HepG2 (cell line): ENCODE measurements around the gene SAMMSON. TPM values are rescaled to one million over a fixed set of nuclear protein-coding genes. Genes with fewer than 3 reads are reported as not detected.

ENCODE experiments used
- ATAC-seq: fragments of 200-7000 bp; cut with Tn5 transposase; 3 replicates; pipeline ENCODE4 v1.9.1; 2020; ENCODE audit warnings: mild to moderate bottlenecking, moderate library complexity
- BruUV-seq: library from RNA; stranded (reverse); fragments of 400-500 nt; replicated peaks from 2 replicates; lab custom pipeline; 2021; lab: Mats Ljungman, UMichigan
- CTCF ChIA-PET: fragments of 300-600 bp; formaldehyde crosslinking; extraction: SDS; loops from one replicate; lab custom pipeline; 2021; ENCODE audit warnings: low total read pairs, inconsistent platforms, low intra/inter-chr PET ratio; lab: Yijun Ruan, JAX
- POLR2A ChIA-PET: fragments of 350-600 bp; sonication (Branson Sonifier 250); formaldehyde crosslinking; loops from one replicate; lab custom pipeline; 2020; ENCODE audit warnings: antibody characterized with exemption, inconsistent platforms; lab: Yijun Ruan, JAX
- DNase-seq: peaks from one replicate; pipeline ENCODE4 v3.0.0-alpha.2; 2015; ENCODE audit warnings: low spot score
- FAIRE-seq: peaks from 3 replicates; lab custom pipeline; 2011; peaks lifted over from hg19 to GRCh38; lab: Jason Lieb, UNC
- H2AFZ ChIP-seq: one replicate; pipeline ENCODE4 v1.6.1; 2011; ENCODE audit warnings: low read length, inconsistent platforms
- H3K27ac ChIP-seq: fragments of 300-600 bp; 3 replicates; pipeline ENCODE4 v1.8.0; 2011; ENCODE audit warnings: mixed run types, mild to moderate bottlenecking, mixed read lengths, low read length, inconsistent platforms; ENCODE audit not compliant: insufficient read depth; ENCODE audit errors: extremely low read length
- H3K27me3 ChIP-seq, 2 experiments: fragments of 200-600 bp in 1 of 2; 2 replicates in 1 of 2; 3 replicates in 1 of 2; pipeline versions ENCODE4 v1.6.0 to v1.8.0; 2011; ENCODE audit warnings: low read length in 2 of 2, mild to moderate bottlenecking in 2 of 2, moderate library complexity in 2 of 2, inconsistent platforms in 1 of 2; ENCODE audit not compliant: insufficient read depth in 2 of 2, control insufficient read depth in 1 of 2
- H3K36me3 ChIP-seq, 2 experiments: fragments of 200-600 bp in 1 of 2; replicated peaks in 1 of 2; 2 replicates in 1 of 2; 3 replicates in 1 of 2; pipeline versions ENCODE4 v1.5.1 to v1.8.0; 2011; ENCODE audit warnings: low read length in 2 of 2, inconsistent platforms in 1 of 2; ENCODE audit not compliant: insufficient read depth in 2 of 2, control insufficient read depth in 1 of 2
- H3K4me1 ChIP-seq: 2 replicates; pipeline ENCODE4 v1.5.1; 2012; ENCODE audit warnings: low read length, inconsistent platforms; ENCODE audit not compliant: insufficient read depth
- H3K4me2 ChIP-seq: 2 replicates; pipeline ENCODE4 v1.6.0; 2011; ENCODE audit warnings: low read depth, low read length, inconsistent platforms
- H3K4me3 ChIP-seq, 3 experiments: fragments of 200-600 bp in 1 of 3; sonication (generic), shearing (Covaris generic) in 1 of 3; replicated peaks in 1 of 3; 2 replicates each; pipeline ENCODE4 v1.5.1; 2011 to 2016; ENCODE audit warnings: low read length in 3 of 3, inconsistent platforms in 2 of 3, low read depth in 2 of 3, mild to moderate bottlenecking in 2 of 3, control low read depth in 1 of 3, mixed read lengths in 1 of 3; ENCODE audit not compliant: insufficient read depth in 1 of 3
- H3K79me2 ChIP-seq: one replicate; pipeline ENCODE4 v1.6.1; 2011; ENCODE audit warnings: low read length, inconsistent platforms; ENCODE audit not compliant: insufficient read depth
- H3K9ac ChIP-seq: 2 replicates; pipeline ENCODE4 v1.6.0; 2011; ENCODE audit warnings: mild to moderate bottlenecking, low read depth, low read length, inconsistent platforms; ENCODE audit not compliant: insufficient read depth
- H3K9me3 ChIP-seq: 2 replicates; pipeline ENCODE4 v1.5.1; 2012; ENCODE audit warnings: mild to moderate bottlenecking, low read length
- H4K20me1 ChIP-seq: 2 replicates; pipeline ENCODE4 v1.6.0; 2011; ENCODE audit warnings: inconsistent platforms, mild to moderate bottlenecking, low read length, moderate library complexity; ENCODE audit not compliant: insufficient read depth
- CBX2 ChIP-seq, 2 experiments: fragments of 200-600 bp in 1 of 2; sonication (generic); formaldehyde crosslinking in 1 of 2; IDR thresholded peaks; 2 replicates each; pipeline versions ENCODE4 v1.7.0 to v1.8.1; 2018 to 2022; ENCODE audit warnings: low read depth in 2 of 2, low read length in 1 of 2, mild to moderate bottlenecking in 1 of 2, missing genetic modification reagents in 1 of 2
- CHCHD3 ChIP-seq: sonication (generic); formaldehyde crosslinking; IDR thresholded peaks from 2 replicates; pipeline ENCODE4 v1.8.0; 2022; ENCODE audit warnings: mild to moderate bottlenecking, missing genetic modification reagents, moderate library complexity
- CREB3 ChIP-seq: sonication (generic); formaldehyde crosslinking; IDR thresholded peaks from 2 replicates; pipeline ENCODE4 v1.5.0; 2020; ENCODE audit warnings: missing genetic modification reagents
- HBP1 ChIP-seq: IDR thresholded peaks from 2 replicates; pipeline ENCODE4 v1.6.1; 2016; ENCODE audit warnings: low read depth, control low read depth
- HDAC2 ChIP-seq: sonication (generic); formaldehyde crosslinking; IDR thresholded peaks from 2 replicates; pipeline ENCODE4 v1.4.0; 2020; ENCODE audit warnings: missing genetic modification reagents
- PLRG1 ChIP-seq: fragments of 450-650 bp; conservative IDR thresholded peaks from 2 replicates; pipeline ENCODE4 v1.6.1; 2016
- RBM39 ChIP-seq: fragments of 200-400 bp; formaldehyde crosslinking; IDR thresholded peaks from one replicate; pipeline ENCODE4 v1.6.1; 2018; ENCODE audit warnings: antibody characterized with exemption, mild to moderate bottlenecking, low read depth, low read length; ENCODE audit not compliant: poor library complexity, severe bottlenecking
- SMC3 ChIP-seq: IDR thresholded peaks from 2 replicates; pipeline ENCODE4 v1.6.1; 2011; ENCODE audit warnings: low read length, improper control_type of control experiment
- SNAI1 ChIP-seq: sonication (generic); formaldehyde crosslinking; IDR thresholded peaks from 2 replicates; pipeline ENCODE4 v1.5.0; 2020; ENCODE audit warnings: mild to moderate bottlenecking, missing genetic modification reagents, borderline replicate concordance
- TEAD2 ChIP-seq: sonication (generic); formaldehyde crosslinking; IDR thresholded peaks from 2 replicates; pipeline ENCODE4 v1.9.0; 2021; ENCODE audit warnings: missing genetic modification reagents
- TMF1 ChIP-seq: sonication (generic); formaldehyde crosslinking; IDR thresholded peaks from 2 replicates; pipeline ENCODE4 v1.8.1; 2022; ENCODE audit warnings: low read depth, missing genetic modification reagents
- ZKSCAN5 ChIP-seq: sonication (generic); formaldehyde crosslinking; IDR thresholded peaks from 2 replicates; pipeline ENCODE4 v1.5.1; 2020; ENCODE audit warnings: mild to moderate bottlenecking, missing genetic modification reagents
- ZNF382 ChIP-seq: sonication (generic); formaldehyde crosslinking; IDR thresholded peaks from 2 replicates; pipeline ENCODE4 v1.5.0; 2020; ENCODE audit warnings: missing genetic modification reagents, mild to moderate bottlenecking, borderline replicate concordance
- ZNF687 ChIP-seq: sonication (generic); formaldehyde crosslinking; IDR thresholded peaks from 2 replicates; pipeline ENCODE4 v1.5.1; 2020; ENCODE audit warnings: mild to moderate bottlenecking, missing genetic modification reagents, moderate library complexity
- ZNF75D ChIP-seq: sonication (generic); formaldehyde crosslinking; IDR thresholded peaks from 2 replicates; pipeline ENCODE4 v1.8.1; 2023; ENCODE audit warnings: missing genetic modification reagents, mild to moderate bottlenecking, borderline replicate concordance
- WGBS: methylation state at CpG from one replicate; pipeline ENCODE4 v1.1.6; 2017; ENCODE audit warnings: low lambda C conversion rate; 5-methylcytosine and 5-hydroxymethylcytosine counted together
- in situ Hi-C: cut with HindIII; loops from 2 replicates; pipeline ENCODE4 v1.10.0; 2017; ENCODE audit warnings: low pct_unique_long_range_greater_than_20kb; ENCODE audit not compliant: extremely low pct_ligation_motif_present
- intact Hi-C: fragments of 100-400 bp; cut with micrococcal nuclease; formaldehyde crosslinking; loops from one replicate; pipeline ENCODE4 v1.10.0; 2022; ENCODE audit not compliant: unreplicated experiment
- polyA plus RNA-seq, 8 experiments: library from polyadenylated mRNA; depleted of rRNA in 3 of 8; stranded (reverse) in 7 of 8; unstranded in 1 of 8; fragments of >200 nt; fragmentation: Illumina TruSeq in 4 of 8; extraction: Trizol in 4 of 8; gene quantifications; 2 replicates each; pipeline versions ENCODE4 v1.2.1 to v1.2.3, GENCODE V29; 2011 to 2016; ENCODE audit warnings: low read depth in 4 of 8, missing spikeins in 1 of 8, mixed read lengths in 1 of 8; ENCODE audit not compliant: insufficient read depth in 1 of 8
- total RNA-seq, 5 experiments: library from RNA; depleted of rRNA; stranded (reverse); fragments of >200 nt; fragmentation: Illumina TruSeq; extraction: Trizol; gene quantifications; 2 replicates each; pipeline ENCODE4 v1.2.3, GENCODE V29; 2016; ENCODE audit warnings: low read depth in 1 of 5

Gene SAMMSON
- total and polyA plus RNA-seq, 2 of the 13 experiments (the other 11 are each of a cell fraction or from before 2014, with no cell fraction given) = not detected

- H3K4me1 ChIP-seq = no peaks in the 10 kb centered on the region
- no peak for TF ChIP-seq CHCHD3 (CRISPR knock-in tag)
- no peak for TF ChIP-seq SMC3
- no peak for TF ChIP-seq ZNF75D (CRISPR knock-in tag)
- no peak for TF ChIP-seq RBM39
- no peak for TF ChIP-seq SNAI1
- no peak for TF ChIP-seq ZNF687 (CRISPR knock-in tag)
- no peak for TF ChIP-seq PLRG1
- no peak for TF ChIP-seq CREB3 (CRISPR knock-in tag)
- TF ChIP-seq HBP1 (CRISPR knock-in tag) = no peak
- no peak for TF ChIP-seq TMF1 (CRISPR knock-in tag)
- no peak for TF ChIP-seq TEAD2 (CRISPR knock-in tag)
- no peak for TF ChIP-seq HDAC2 (CRISPR knock-in tag)
- TF ChIP-seq ZNF382 (CRISPR knock-in tag) = no peak
- TF ChIP-seq ZKSCAN5 (CRISPR knock-in tag) = no peak
- no peak for TF ChIP-seq CBX2 (IDR thresholded peaks at IDR 0.05; ENCODE audit: low read depth, low read length)
- TF ChIP-seq CBX2 (CRISPR knock-in tag; IDR thresholded peaks at IDR 0.05; ENCODE audit: low read depth) = no peak
- TF ChIP-seq, all 625 proteins: peak for 0
- 33% methylated on average over 7 of the region's 7 CpGs for WGBS
- H3K79me2 ChIP-seq = no peaks in the 10 kb centered on the region
- H4K20me1 ChIP-seq = no peaks in the 10 kb centered on the region
- ATAC-seq = no peak
- no peaks in the 10 kb centered on the region for H3K36me3 ChIP-seq
- CTCF ChIA-PET = no interaction called here
- no peak overlapping the region for H3K9ac ChIP-seq
- POLR2A ChIA-PET = no interaction called here
- no peak overlapping the region for H3K4me3 ChIP-seq
- intact Hi-C loops (no loop called here), in situ Hi-C loops (no loop called here)
- DNase-seq = no peak
- no peak overlapping the region for H3K4me2 ChIP-seq
- H3K9me3 ChIP-seq = no peaks in the 10 kb centered on the region
- H3K27me3 ChIP-seq = 0 out of 5 replicates have a peak, but pooled peaks cover 0 to 3% of the 10 kb centered on the region in 2 experiments
- H3K27ac ChIP-seq = no peak overlapping the region
- no peak overlapping the region for H2AFZ ChIP-seq
- no TSS peak for BruUV-seq
- no peak for FAIRE-seq
These were observed 40.0 kb upstream of the SAMMSON start for GRCh38 chr3:69959581-69959980.
